ENCODE results near the gene CD151. TPM values are rescaled to one million over a fixed set of nuclear protein-coding genes. Genes with fewer than 3 reads are reported as not detected.

Gene CD151
- total and polyA plus RNA-seq, 2 experiments from 2014 or later = 62.9 to 109 TPM

GRCh38 chr11:795634-796564, 36.9 kb upstream of the CD151 start (continued):
- no peak for TF ChIP-seq REST (IDR thresholded peaks at IDR 0.05; ENCODE audit: unreplicated experiment)
- TF ChIP-seq NANOG (IDR thresholded peaks at IDR 0.05; ENCODE audit: borderline replicate concordance) = no peak
- TF ChIP-seq JUNB (IDR thresholded peaks at IDR 0.05; ENCODE audit: unreplicated experiment) = no peak
- TF ChIP-seq EZH2 (IDR thresholded peaks at IDR 0.05; ENCODE audit: low read depth, unreplicated experiment) = no peak
- no peak for TF ChIP-seq ZNF331 (CRISPR knock-in tag; IDR thresholded peaks at IDR 0.05; ENCODE audit: low read depth)
- TF ChIP-seq EZH2phosphoT487 (IDR thresholded peaks at IDR 0.05; ENCODE audit: unreplicated experiment) = no peak
- no peak for TF ChIP-seq CREB1 (CRISPR knock-in tag; IDR thresholded peaks at IDR 0.05; ENCODE audit: low read depth)
- TF ChIP-seq STAT1 (IDR thresholded peaks at IDR 0.05; ENCODE audit: unreplicated experiment) = no peak
- no peak for TF ChIP-seq POLR2AphosphoS5 (IDR thresholded peaks at IDR 0.05; ENCODE audit: low read depth)
- TF ChIP-seq, protein P1, sequence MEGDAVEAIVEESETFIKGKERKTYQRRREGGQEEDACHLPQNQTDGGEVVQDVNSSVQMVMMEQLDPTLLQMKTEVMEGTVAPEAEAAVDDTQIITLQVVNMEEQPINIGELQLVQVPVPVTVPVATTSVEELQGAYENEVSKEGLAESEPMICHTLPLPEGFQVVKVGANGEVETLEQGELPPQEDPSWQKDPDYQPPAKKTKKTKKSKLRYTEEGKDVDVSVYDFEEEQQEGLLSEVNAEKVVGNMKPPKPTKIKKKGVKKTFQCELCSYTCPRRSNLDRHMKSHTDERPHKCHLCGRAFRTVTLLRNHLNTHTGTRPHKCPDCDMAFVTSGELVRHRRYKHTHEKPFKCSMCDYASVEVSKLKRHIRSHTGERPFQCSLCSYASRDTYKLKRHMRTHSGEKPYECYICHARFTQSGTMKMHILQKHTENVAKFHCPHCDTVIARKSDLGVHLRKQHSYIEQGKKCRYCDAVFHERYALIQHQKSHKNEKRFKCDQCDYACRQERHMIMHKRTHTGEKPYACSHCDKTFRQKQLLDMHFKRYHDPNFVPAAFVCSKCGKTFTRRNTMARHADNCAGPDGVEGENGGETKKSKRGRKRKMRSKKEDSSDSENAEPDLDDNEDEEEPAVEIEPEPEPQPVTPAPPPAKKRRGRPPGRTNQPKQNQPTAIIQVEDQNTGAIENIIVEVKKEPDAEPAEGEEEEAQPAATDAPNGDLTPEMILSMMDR (conservative IDR thresholded peaks at IDR 0.05; ENCODE audit: low read depth in 2 of 2) = no peak
- TF ChIP-seq ETS1 (IDR thresholded peaks at IDR 0.05) = no peak
